Hepatocyte (in vitro differentiated cells): ENCODE measurements around the gene LCE1F. TPM values are rescaled to one million over a fixed set of nuclear protein-coding genes. Genes with fewer than 3 reads are reported as not detected.

Experiments used
- DNase-seq: peaks from one replicate; pipeline ENCODE4 v3.0.0-alpha.2; 2016; ENCODE audit warnings: low spot score
- H2AFZ ChIP-seq: fragments of 200-600 bp; sonication (generic); 2 replicates; pipeline ENCODE4 v1.6.0; 2016; ENCODE audit warnings: antibody characterized with exemption, mild to moderate bottlenecking
- H3K27ac ChIP-seq: fragments of 200-600 bp; sonication (generic); 2 replicates; pipeline ENCODE4 v1.5.1; 2016; ENCODE audit warnings: mild to moderate bottlenecking
- H3K27me3 ChIP-seq: fragments of 200-600 bp; sonication (generic); 2 replicates; pipeline ENCODE4 v1.6.1; 2016
- H3K36me3 ChIP-seq: fragments of 200-600 bp; sonication (generic); replicated peaks from 2 replicates; pipeline ENCODE4 v1.5.1; 2016; ENCODE audit warnings: low read depth; ENCODE audit not compliant: insufficient read depth
- H3K4me1 ChIP-seq: fragments of 200-600 bp; sonication (generic); 2 replicates; pipeline ENCODE4 v1.5.1; 2016; ENCODE audit warnings: mild to moderate bottlenecking, moderate library complexity; ENCODE audit not compliant: insufficient read depth
- H3K4me2 ChIP-seq: fragments of 200-600 bp; sonication (generic); 2 replicates; pipeline ENCODE4 v1.6.0; 2016
- H3K4me3 ChIP-seq: fragments of 200-600 bp; sonication (generic); 2 replicates; pipeline ENCODE4 v1.5.1; 2016; ENCODE audit warnings: mild to moderate bottlenecking
- H3K79me2 ChIP-seq: fragments of 200-600 bp; sonication (generic); 2 replicates; pipeline ENCODE4 v1.6.0; 2017; ENCODE audit warnings: mild to moderate bottlenecking
- H3K9me2 ChIP-seq: fragments of 200-600 bp; sonication (generic); replicated peaks from 2 replicates; pipeline ENCODE4 v1.6.0; 2017; ENCODE audit warnings: mild to moderate bottlenecking; ENCODE audit not compliant: insufficient read depth
- H3K9me3 ChIP-seq: fragments of 200-600 bp; sonication (generic); 2 replicates; pipeline ENCODE4 v1.5.1; 2016; ENCODE audit warnings: low read depth, mild to moderate bottlenecking
- H4K20me1 ChIP-seq: fragments of 200-600 bp; sonication (generic); 2 replicates; pipeline ENCODE4 v1.6.0; 2016; ENCODE audit warnings: mild to moderate bottlenecking; ENCODE audit not compliant: insufficient read depth, poor library complexity, severe bottlenecking
- CTCF ChIP-seq: fragments of 200-600 bp; sonication (generic); IDR thresholded peaks from 2 replicates; pipeline ENCODE4 v1.5.1; 2016; ENCODE audit warnings: antibody characterized with exemption, mild to moderate bottlenecking; ENCODE audit not compliant: poor library complexity
- EZH2 ChIP-seq: fragments of 200-600 bp; sonication (generic); IDR thresholded peaks from 2 replicates; pipeline ENCODE4 v1.6.1; 2016; ENCODE audit warnings: antibody characterized with exemption, mild to moderate bottlenecking, borderline replicate concordance
- EZH2phosphoT487 ChIP-seq: fragments of 200-600 bp; sonication (generic); IDR thresholded peaks from one replicate; pipeline ENCODE4 v1.6.1; 2018; ENCODE audit warnings: antibody characterized with exemption, mild to moderate bottlenecking, low read depth, moderate library complexity; ENCODE audit not compliant: unreplicated experiment, severe bottlenecking
- WGBS: methylation state at CpG from one replicate; pipeline ENCODE4 v1.1.6; 2016; ENCODE audit warnings: low lambda C conversion rate; ENCODE audit errors: missing lambda C conversion rate; 5-methylcytosine and 5-hydroxymethylcytosine counted together
- polyA plus RNA-seq: library from polyadenylated mRNA; unstranded; fragments of >200 nt; fragmentation: Nextera tagmentation; extraction: Ambion mirVana; gene quantifications from 2 replicates; pipeline ENCODE4 v1.2.1, GENCODE V29; 2016
- total RNA-seq: library from RNA; depleted of rRNA; stranded (reverse); fragments of >200 nt; gene quantifications from 2 replicates; pipeline ENCODE4 v1.2.3, GENCODE V29; 2014

LCE1F gene
- total and polyA plus RNA-seq, 2 experiments from 2014 or later: not detected

- no peak overlapping the region for H3K4me3 ChIP-seq
- no peak for TF ChIP-seq EZH2
- no peak for TF ChIP-seq CTCF
- no peak for TF ChIP-seq EZH2phosphoT487
- WGBS: 70% methylated on average over 11 of the region's 11 CpGs
- H3K9me3 ChIP-seq: peaks cover 5% of the 10 kb centered on the region
- no peak for DNase-seq
- no peak overlapping the region for H3K27ac ChIP-seq
- no peaks in the 10 kb centered on the region for H3K27me3 ChIP-seq
- no peaks in the 10 kb centered on the region for H3K36me3 ChIP-seq
- no peaks in the 10 kb centered on the region for H3K79me2 ChIP-seq
- H2AFZ ChIP-seq: no peak overlapping the region
- no peak overlapping the region for H3K4me2 ChIP-seq
- no peaks in the 10 kb centered on the region for H3K9me2 ChIP-seq
- no peaks in the 10 kb centered on the region for H3K4me1 ChIP-seq
- no peaks in the 10 kb centered on the region for H4K20me1 ChIP-seq
Observed at GRCh38 chr1:152776361-152776760, 1.4 kb downstream of the LCE1F start.

- no peaks in the 10 kb centered on the region for H3K4me1 ChIP-seq
- no peak for DNase-seq
- no peak overlapping the region for H2AFZ ChIP-seq
- H3K36me3 ChIP-seq: no peaks in the 10 kb centered on the region
- H3K4me3 ChIP-seq: no peak overlapping the region
- H4K20me1 ChIP-seq: no peaks in the 10 kb centered on the region
- 58% methylated on average over 4 of the region's 4 CpGs for WGBS
- no peak overlapping the region for H3K4me2 ChIP-seq
- H3K9me3 ChIP-seq: peaks cover 5% of the 10 kb centered on the region
- H3K9me2 ChIP-seq: no peaks in the 10 kb centered on the region
- no peak for TF ChIP-seq CTCF
- no peak for TF ChIP-seq EZH2
- TF ChIP-seq EZH2phosphoT487: no peak
- H3K79me2 ChIP-seq: no peaks in the 10 kb centered on the region
- H3K27me3 ChIP-seq: no peaks in the 10 kb centered on the region
- H3K27ac ChIP-seq: no peak overlapping the region
Observed at GRCh38 chr1:152777510-152778137, 2.7 kb downstream of the LCE1F start.

GRCh38 chr1:152783095-152783494 lies 8.2 kb downstream of the LCE1F start:
- Histone ChIP-seq H3K36me3 (no peaks in the 10 kb centered on the region), H4K20me1 (no peaks in the 10 kb centered on the region), H3K9me2 (no peaks in the 10 kb centered on the region), H3K79me2 (no peaks in the 10 kb centered on the region), H3K4me3 (no peak overlapping the region), H3K4me1 (no peaks in the 10 kb centered on the region), H3K27me3 (no peaks in the 10 kb centered on the region), H3K4me2 (no peak overlapping the region), H3K27ac (no peak overlapping the region), H2AFZ (no peak overlapping the region), H3K9me3 (no peaks in the 10 kb centered on the region)
- TF ChIP-seq EZH2phosphoT487 (no peak), EZH2 (no peak), CTCF (no peak)
- WGBS: 58% methylated on average over 2 of the region's 2 CpGs
- no peak for DNase-seq
